Naive B cell (primary cell): ENCODE measurements around the gene RUNX2. TPM values are rescaled to one million over a fixed set of nuclear protein-coding genes. Genes with fewer than 3 reads are reported as not detected.
A peak's percentile ranks its signal among the peaks of the same experiment; 100 is the strongest.

ENCODE experiments used
- ATAC-seq, 2 donors: fragments of 150-1000 bp; cut with Tn5 transposase; 2 replicates each; pipeline ENCODE4 v1.10.0; 2021; ENCODE audit warnings: low read depth in 2 of 2, mild to moderate bottlenecking in 2 of 2, moderate library complexity in 2 of 2
- DNase-seq: peaks from one replicate; pipeline ENCODE4 v3.0.0; 2022
- H3K27ac Mint-ChIP-seq, 6 donors: one replicate each; pipeline ENCODE4 v1.8.0; 2020 to 2022; ENCODE audit warnings: mild to moderate bottlenecking in 6 of 6, mixed read lengths in 6 of 6, moderate library complexity in 5 of 6, inconsistent platforms in 2 of 6
- H3K27me3 Mint-ChIP-seq, 3 donors: one replicate each; pipeline ENCODE4 v1.8.0; 2021 to 2022; ENCODE audit warnings: mixed read lengths in 3 of 3, mild to moderate bottlenecking in 1 of 3
- H3K36me3 Mint-ChIP-seq, 2 donors: one replicate each; pipeline ENCODE4 v1.8.0; 2020 to 2022; ENCODE audit warnings: mixed read lengths in 2 of 2, inconsistent platforms in 1 of 2, mild to moderate bottlenecking in 1 of 2
- H3K4me1 Mint-ChIP-seq, 3 donors: one replicate each; pipeline ENCODE4 v1.8.0; 2020 to 2022; ENCODE audit warnings: mixed read lengths in 3 of 3, inconsistent platforms in 1 of 3, mild to moderate bottlenecking in 1 of 3, moderate library complexity in 1 of 3
- H3K4me3 Mint-ChIP-seq, 8 donors: one replicate each; pipeline ENCODE4 v1.8.0; 2020 to 2022; ENCODE audit warnings: mild to moderate bottlenecking in 8 of 8, mixed read lengths in 8 of 8, moderate library complexity in 8 of 8, inconsistent platforms in 2 of 8
- H3K9me3 Mint-ChIP-seq, 7 donors: one replicate each; pipeline ENCODE4 v1.8.0; 2020 to 2022; ENCODE audit warnings: mixed read lengths in 7 of 7, mild to moderate bottlenecking in 5 of 7, inconsistent platforms in 2 of 7, moderate library complexity in 1 of 7
- polyA plus RNA-seq, 6 donors: library from polyadenylated mRNA; unstranded; fragments of 300-500 nt; fragmentation: Illumina TruSeq; gene quantifications; one replicate each; pipeline ENCODE4 v1.2.3, GENCODE V29; 2021; ENCODE audit warnings: low read depth in 6 of 6

The RUNX2 gene
- polyA plus RNA-seq, 6 donors from 2014 or later, result 0.08 to 0.37 (median 0.16) TPM; not detected in 3

DNA sequence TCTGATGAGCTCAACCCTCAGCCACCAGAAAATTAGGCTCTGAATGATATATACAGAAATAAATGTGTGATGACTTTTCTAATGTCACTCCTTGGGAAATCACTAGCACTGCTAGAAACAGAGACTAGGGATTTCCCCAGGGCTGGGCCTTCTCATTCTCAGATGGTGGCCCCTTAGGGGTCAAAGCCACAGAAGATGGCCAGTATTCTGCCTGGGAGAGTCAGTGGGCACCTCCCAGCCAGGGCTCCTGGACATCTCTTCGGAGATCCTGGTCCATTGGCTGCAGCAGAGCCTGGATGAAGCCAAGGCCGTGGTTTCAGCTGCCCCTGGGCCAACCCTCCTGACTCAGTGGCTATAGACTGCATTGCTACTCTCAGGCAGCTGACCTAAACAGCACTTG, 326.5 kb downstream of the RUNX2 start:
- no peak for ATAC-seq
- DNase-seq, result no peak
- Mint-ChIP-seq H3K9me3 (peaks cover 0 to 7% (median 3%) of the 10 kb centered on the region in 7 donors), H3K27me3 (peaks cover 10 to 15% (median 11%) of the 10 kb centered on the region in 3 donors), H3K4me3 (no peak overlapping the region), H3K27ac (no peak overlapping the region), H3K36me3 (no peaks in the 10 kb centered on the region), H3K4me1 (peaks cover 0 to 5% (median 0%) of the 10 kb centered on the region in 3 donors)

DNA sequence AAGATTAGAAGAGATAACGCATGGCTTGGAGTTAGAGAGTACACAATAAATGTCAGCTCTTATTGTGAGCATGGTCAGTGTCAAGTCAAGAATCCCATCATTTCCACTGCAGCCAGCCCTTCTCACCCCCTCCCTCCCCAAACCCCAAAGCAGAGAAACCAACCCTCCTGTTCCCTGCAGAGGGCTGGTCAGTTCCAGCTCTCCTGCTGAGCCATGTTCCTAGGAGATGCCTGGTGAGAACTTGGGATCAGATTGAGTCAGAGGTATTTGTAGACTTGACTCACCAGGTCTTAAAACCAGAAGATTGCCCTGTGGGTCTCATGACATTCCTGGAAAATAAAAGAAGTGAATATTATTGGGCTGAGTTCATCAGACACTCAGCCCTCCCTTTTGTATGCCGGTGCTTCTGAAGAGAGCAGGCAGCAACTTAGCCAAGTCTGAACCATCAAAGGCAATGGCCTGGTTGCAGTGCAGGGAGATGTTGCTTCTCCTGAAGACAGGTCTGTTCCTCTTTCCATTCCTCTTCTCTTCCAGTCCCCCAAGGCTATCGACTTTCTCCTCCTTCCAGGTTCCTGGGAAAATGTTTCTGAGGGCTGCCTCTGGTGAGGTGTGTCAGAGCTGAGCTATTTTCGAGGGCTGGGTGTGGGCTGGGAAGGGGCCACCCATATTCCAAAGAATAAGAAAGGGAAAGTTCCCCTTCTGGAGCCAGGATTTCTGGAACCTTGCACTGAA, 327.8 kb downstream of the RUNX2 start:
- Mint-ChIP-seq H3K9me3 (peaks cover 0 to 7% (median 3%) of the 10 kb centered on the region in 7 donors), H3K36me3 (no peaks in the 10 kb centered on the region), H3K27me3 (peaks cover 10 to 15% (median 11%) of the 10 kb centered on the region in 3 donors), H3K4me3 (no peak overlapping the region), H3K4me1 (peaks cover 0 to 5% (median 0%) of the 10 kb centered on the region in 3 donors), H3K27ac (no peak overlapping the region)
- DNase-seq (no peak), ATAC-seq (no peak)

- H3K4me3 Mint-ChIP-seq, result no peak overlapping the region
- no peaks in the 10 kb centered on the region for H3K36me3 Mint-ChIP-seq
- H3K9me3 Mint-ChIP-seq, result peaks cover 0 to 7% (median 3%) of the 10 kb centered on the region in 7 donors
- no peak overlapping the region for H3K27ac Mint-ChIP-seq
- no peak for ATAC-seq
- peaks cover 0 to 9% (median 0%) of the 10 kb centered on the region in 3 donors for H3K4me1 Mint-ChIP-seq
- H3K27me3 Mint-ChIP-seq, result peaks cover 10 to 19% (median 11%) of the 10 kb centered on the region in 3 donors
- no peak for DNase-seq
Measured at GRCh38 chr6:45657226-45657625, 329.1 kb downstream of the RUNX2 start.

DNA sequence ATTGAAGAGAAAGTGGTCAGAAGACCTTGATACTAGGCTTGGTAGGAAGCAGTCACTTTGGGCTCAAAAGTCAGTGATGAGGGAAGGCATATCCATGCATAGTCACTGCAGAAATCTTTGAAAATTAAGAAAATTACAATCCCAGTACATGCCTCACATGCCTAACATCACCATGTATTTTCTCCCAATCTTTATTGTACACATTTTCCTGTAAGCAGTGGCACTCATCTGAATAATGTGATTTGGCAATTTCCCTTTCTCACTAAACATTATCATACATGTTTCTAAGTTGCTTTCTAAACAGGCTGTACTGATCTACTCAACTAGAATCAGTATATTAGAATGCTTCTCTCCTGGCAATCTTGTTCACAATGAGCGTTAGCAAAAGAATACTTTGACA, 330.3 kb downstream of the RUNX2 start:
- no peak overlapping the region for H3K4me3 Mint-ChIP-seq
- H3K4me1 Mint-ChIP-seq, result peaks cover 0 to 12% (median 0%) of the 10 kb centered on the region in 3 donors
- no peak for ATAC-seq
- H3K36me3 Mint-ChIP-seq, result no peaks in the 10 kb centered on the region
- DNase-seq, result no peak
- H3K9me3 Mint-ChIP-seq, result peaks cover 0 to 7% (median 4%) of the 10 kb centered on the region in 7 donors
- H3K27ac Mint-ChIP-seq, result no peak overlapping the region
- H3K27me3 Mint-ChIP-seq, result peaks cover 17 to 26% (median 19%) of the 10 kb centered on the region in 3 donors

- H3K4me1 Mint-ChIP-seq, result peaks cover 3 to 16% (median 5%) of the 10 kb centered on the region in 3 donors
- H3K9me3 Mint-ChIP-seq, result peaks cover 0 to 8% (median 4%) of the 10 kb centered on the region in 7 donors
- no peak for DNase-seq
- ATAC-seq, result no peak
- H3K4me3 Mint-ChIP-seq, result no peak overlapping the region
- no peaks in the 10 kb centered on the region for H3K36me3 Mint-ChIP-seq
- no peak overlapping the region for H3K27ac Mint-ChIP-seq
- peaks cover 19 to 30% (median 22%) of the 10 kb centered on the region in 3 donors for H3K27me3 Mint-ChIP-seq
Measured at GRCh38 chr6:45658958-45659357, 330.8 kb downstream of the RUNX2 start.

- H3K36me3 Mint-ChIP-seq, result no peaks in the 10 kb centered on the region
- no peak for ATAC-seq
- no peak for DNase-seq
- peak overlapping the region in 1 of 8 donors; percentile 17 for H3K4me3 Mint-ChIP-seq
- peak overlapping the region in 1 of 6 donors; percentile 32 for H3K27ac Mint-ChIP-seq
- H3K27me3 Mint-ChIP-seq, result peaks cover 22 to 38% (median 32%) of the 10 kb centered on the region in 3 donors
- peaks cover 13 to 36% (median 18%) of the 10 kb centered on the region in 3 donors for H3K4me1 Mint-ChIP-seq
- peaks cover 0 to 9% (median 1%) of the 10 kb centered on the region in 7 donors for H3K9me3 Mint-ChIP-seq
Measured at GRCh38 chr6:45661661-45662060, 333.5 kb downstream of the RUNX2 start.

- Mint-ChIP-seq H3K27me3 (peaks cover 21 to 38% (median 37%) of the 10 kb centered on the region in 3 donors), H3K9me3 (peaks cover 0 to 2% (median 0%) of the 10 kb centered on the region in 7 donors), H3K4me1 (peaks cover 23 to 52% (median 30%) of the 10 kb centered on the region in 3 donors), H3K36me3 (no peaks in the 10 kb centered on the region), H3K27ac (no peak overlapping the region), H3K4me3 (peak overlapping the region; percentile 53 to 91 (median 75))
- ATAC-seq (peak; percentile 81 to 85), DNase-seq (peak; percentile 23)
Measured at GRCh38 chr6:45663251-45664221, 335.4 kb downstream of the RUNX2 start.

GRCh38 chr6:45664707-45665106, 336.6 kb downstream of the RUNX2 start:
- Mint-ChIP-seq H3K4me1 (peaks cover 23 to 47% (median 30%) of the 10 kb centered on the region in 3 donors), H3K36me3 (no peaks in the 10 kb centered on the region), H3K27ac (peak overlapping the region in 2 of 6 donors; percentile 40 to 47), H3K27me3 (peaks cover 21 to 38% (median 37%) of the 10 kb centered on the region in 3 donors), H3K9me3 (peaks cover 0 to 4% (median 0%) of the 10 kb centered on the region in 7 donors), H3K4me3 (peak overlapping the region in 4 of 8 donors; percentile 42 to 91 (median 78))
- DNase-seq (no peak), ATAC-seq (no peak)

- H3K27ac Mint-ChIP-seq, result no peak overlapping the region
Measured at GRCh38 chr6:45665859-45666258, 337.7 kb downstream of the RUNX2 start.

GRCh38 chr6:45666846-45667245, 338.7 kb downstream of the RUNX2 start:
- peaks cover 21 to 38% (median 33%) of the 10 kb centered on the region in 3 donors for H3K27me3 Mint-ChIP-seq
- H3K4me1 Mint-ChIP-seq, result peaks cover 23 to 43% (median 30%) of the 10 kb centered on the region in 3 donors
- ATAC-seq, result no peak
- peak overlapping the region in 2 of 8 donors; percentile 9 to 13 for H3K4me3 Mint-ChIP-seq
- no peak overlapping the region for H3K27ac Mint-ChIP-seq
- peaks cover 0 to 4% (median 0%) of the 10 kb centered on the region in 7 donors for H3K9me3 Mint-ChIP-seq
- DNase-seq, result no peak
- H3K36me3 Mint-ChIP-seq, result no peaks in the 10 kb centered on the region

More at GRCh38 chr6:45665859-45666258, 337.7 kb downstream of the RUNX2 start:
- Mint-ChIP-seq H3K36me3 (no peaks in the 10 kb centered on the region), H3K4me1 (peaks cover 23 to 47% (median 30%) of the 10 kb centered on the region in 3 donors), H3K4me3 (no peak overlapping the region), H3K27me3 (peaks cover 21 to 38% (median 37%) of the 10 kb centered on the region in 3 donors), H3K9me3 (peaks cover 0 to 4% (median 0%) of the 10 kb centered on the region in 7 donors)
- DNase-seq (no peak), ATAC-seq (no peak)

DNA sequence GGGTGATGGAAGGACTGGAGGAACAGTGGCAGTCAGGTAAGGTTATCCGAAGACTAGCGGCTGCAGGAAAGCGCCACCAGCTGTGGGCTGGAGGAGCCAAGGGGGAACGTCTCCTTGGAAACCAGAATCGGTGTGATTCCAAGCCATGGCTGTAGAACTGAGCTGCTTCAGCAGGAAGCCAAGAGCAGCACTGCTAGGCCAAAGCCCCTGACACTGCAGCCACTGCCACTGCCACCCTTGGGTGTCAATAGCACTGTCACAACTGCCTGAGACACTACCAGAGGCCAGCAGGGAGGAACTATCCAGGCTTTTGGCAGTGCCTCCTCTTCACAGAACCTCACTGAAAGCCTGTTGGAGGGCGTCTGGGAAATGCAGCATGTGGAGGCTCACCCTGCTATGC, 339.2 kb downstream of the RUNX2 start:
- Mint-ChIP-seq H3K4me3 (peak overlapping the region in 1 of 8 donors; percentile 40), H3K27me3 (peaks cover 21 to 38% (median 33%) of the 10 kb centered on the region in 3 donors), H3K9me3 (peaks cover 0 to 4% (median 0%) of the 10 kb centered on the region in 7 donors), H3K4me1 (peaks cover 23 to 43% (median 30%) of the 10 kb centered on the region in 3 donors), H3K27ac (peak overlapping the region in 1 of 6 donors; percentile 81), H3K36me3 (no peaks in the 10 kb centered on the region)
- DNase-seq (no peak), ATAC-seq (no peak)

DNA sequence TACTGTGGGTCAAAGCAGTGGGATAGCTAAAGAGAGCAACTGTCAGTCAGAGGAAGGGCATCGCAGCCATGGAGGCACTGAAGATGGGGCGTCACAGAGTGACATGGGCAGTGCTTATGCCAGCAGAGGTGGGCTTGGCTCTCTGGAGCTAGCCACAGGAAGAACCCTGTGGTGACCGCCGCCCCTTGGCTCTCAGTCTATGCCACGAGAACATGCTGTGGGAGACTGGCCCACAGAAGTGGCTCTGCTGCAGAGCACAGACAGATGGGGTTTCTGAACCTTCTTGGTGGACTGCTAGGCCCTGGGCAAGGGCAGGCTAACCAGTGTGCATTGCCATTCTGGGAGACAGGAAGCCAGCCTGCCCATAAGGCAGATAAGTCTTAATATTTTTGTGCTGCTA, 339.6 kb downstream of the RUNX2 start:
- no peaks in the 10 kb centered on the region for H3K36me3 Mint-ChIP-seq
- H3K27me3 Mint-ChIP-seq, result peaks cover 18 to 34% (median 29%) of the 10 kb centered on the region in 3 donors
- H3K27ac Mint-ChIP-seq, result peak overlapping the region in 1 of 6 donors; percentile 81
- ATAC-seq (no peak), DNase-seq (no peak)
- peak overlapping the region in 2 of 8 donors; percentile 7 to 12 for H3K4me3 Mint-ChIP-seq
- peaks cover 0 to 4% (median 0%) of the 10 kb centered on the region in 7 donors for H3K9me3 Mint-ChIP-seq
- H3K4me1 Mint-ChIP-seq, result peaks cover 23 to 42% (median 30%) of the 10 kb centered on the region in 3 donors

- no peaks in the 10 kb centered on the region for H3K36me3 Mint-ChIP-seq
- ATAC-seq (no peak), DNase-seq (no peak)
- H3K27ac Mint-ChIP-seq, result no peak overlapping the region
- H3K4me3 Mint-ChIP-seq, result no peak overlapping the region
- peaks cover 14 to 29% (median 23%) of the 10 kb centered on the region in 3 donors for H3K27me3 Mint-ChIP-seq
- H3K4me1 Mint-ChIP-seq, result peaks cover 22 to 38% (median 28%) of the 10 kb centered on the region in 3 donors
- H3K9me3 Mint-ChIP-seq, result peaks cover 0 to 4% (median 0%) of the 10 kb centered on the region in 7 donors
Measured at GRCh38 chr6:45668705-45669104, 340.6 kb downstream of the RUNX2 start.
